ENCODE data around the gene CITED4.

DNA sequence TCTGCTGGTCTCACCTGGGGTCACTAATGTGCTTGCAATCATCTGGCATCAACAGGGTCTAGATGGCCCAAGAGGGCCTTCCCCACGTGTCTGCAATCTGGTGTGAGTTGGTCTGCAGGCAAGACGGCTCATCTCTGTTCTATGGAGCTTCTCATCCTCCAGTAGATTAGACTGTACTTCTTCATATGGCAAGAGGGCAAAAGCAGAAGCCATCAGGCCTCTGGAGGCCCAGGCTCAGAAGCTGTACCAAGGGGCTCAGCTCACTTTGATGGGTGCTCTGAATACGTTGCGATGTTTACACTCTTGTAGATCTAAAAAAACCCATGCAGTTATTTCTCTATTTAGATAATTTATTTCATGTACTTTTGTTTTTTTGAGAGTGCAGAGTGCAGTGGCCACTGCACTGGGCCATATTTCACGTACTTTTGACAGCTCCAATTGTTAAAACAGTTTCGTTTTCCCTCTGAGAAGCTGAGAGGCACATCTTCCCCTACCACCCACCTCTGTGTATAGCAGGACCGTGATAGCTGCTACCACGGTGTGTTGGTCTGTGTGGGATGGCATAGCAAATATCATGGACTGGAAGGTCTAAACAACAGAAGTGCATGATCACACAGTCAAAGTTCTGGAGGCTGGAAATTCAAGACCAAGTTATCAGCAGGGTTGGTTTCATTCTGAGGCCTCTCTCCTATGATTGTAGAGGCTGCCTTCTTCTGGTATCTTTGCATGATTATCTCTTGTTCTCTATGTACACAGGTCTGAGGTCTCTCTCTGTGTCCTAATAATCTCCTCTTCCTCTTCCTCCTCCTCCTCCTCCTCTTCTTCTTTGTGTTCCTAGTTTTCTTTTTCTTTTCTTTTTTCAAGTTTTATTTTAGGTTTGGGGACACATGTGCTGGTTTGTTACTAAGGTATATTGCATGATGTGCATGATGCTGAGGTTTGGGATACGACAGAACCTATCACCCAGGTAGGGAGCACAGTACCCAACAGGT lies 17.0 kb downstream of the CITED4 start:
- no peak for TF ChIP-seq POLR2A (IDR thresholded peaks at IDR 0.05)
- no peak for TF ChIP-seq CTCF (IDR thresholded peaks at IDR 0.05)
- TF ChIP-seq POLR2AphosphoS5 (IDR thresholded peaks at IDR 0.05) = no peak

All from suprapubic skin (tissue), 4 donors.